NB4 (cell line): ENCODE measurements around the gene C1orf94.

Experiments used
- MAX ChIP-seq: IDR thresholded peaks from 2 replicates; pipeline ENCODE4 v1.6.1; 2011; ENCODE audit warnings: low read depth, low read length
- MYC ChIP-seq: IDR thresholded peaks from 2 replicates; pipeline ENCODE4 v1.6.1; 2011; ENCODE audit warnings: low read depth, low read length
- POLR2A ChIP-seq: IDR thresholded peaks from 2 replicates; pipeline ENCODE4 v1.6.1; 2011; ENCODE audit warnings: mild to moderate bottlenecking; ENCODE audit not compliant: insufficient read length; ENCODE audit errors: extremely low read depth
- TF ChIP-seq, protein P1 (sequence below): IDR thresholded peaks from one replicate; pipeline ENCODE4 v1.5.1; 2012; ENCODE audit warnings: low read depth, low read length

- TF ChIP-seq POLR2A (no peak), MAX (no peak), MYC (no peak)
- TF ChIP-seq, protein P1, sequence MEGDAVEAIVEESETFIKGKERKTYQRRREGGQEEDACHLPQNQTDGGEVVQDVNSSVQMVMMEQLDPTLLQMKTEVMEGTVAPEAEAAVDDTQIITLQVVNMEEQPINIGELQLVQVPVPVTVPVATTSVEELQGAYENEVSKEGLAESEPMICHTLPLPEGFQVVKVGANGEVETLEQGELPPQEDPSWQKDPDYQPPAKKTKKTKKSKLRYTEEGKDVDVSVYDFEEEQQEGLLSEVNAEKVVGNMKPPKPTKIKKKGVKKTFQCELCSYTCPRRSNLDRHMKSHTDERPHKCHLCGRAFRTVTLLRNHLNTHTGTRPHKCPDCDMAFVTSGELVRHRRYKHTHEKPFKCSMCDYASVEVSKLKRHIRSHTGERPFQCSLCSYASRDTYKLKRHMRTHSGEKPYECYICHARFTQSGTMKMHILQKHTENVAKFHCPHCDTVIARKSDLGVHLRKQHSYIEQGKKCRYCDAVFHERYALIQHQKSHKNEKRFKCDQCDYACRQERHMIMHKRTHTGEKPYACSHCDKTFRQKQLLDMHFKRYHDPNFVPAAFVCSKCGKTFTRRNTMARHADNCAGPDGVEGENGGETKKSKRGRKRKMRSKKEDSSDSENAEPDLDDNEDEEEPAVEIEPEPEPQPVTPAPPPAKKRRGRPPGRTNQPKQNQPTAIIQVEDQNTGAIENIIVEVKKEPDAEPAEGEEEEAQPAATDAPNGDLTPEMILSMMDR: no peak
Measured at GRCh38 chr1:34143975-34144374, 32.7 kb upstream of the C1orf94 start.
